H9 (cell line): ENCODE measurements around the gene CASP5. TPM values are rescaled to one million over a fixed set of nuclear protein-coding genes. Genes with fewer than 3 reads are reported as not detected.

Experiments used
- DNase-seq: peaks from one replicate; pipeline ENCODE4 v3.0.0-alpha.2; 2017
- H2AFZ ChIP-seq: one replicate; pipeline ENCODE4 v1.6.1; 2013; ENCODE audit warnings: mild to moderate bottlenecking, low read length, control low read depth, moderate library complexity
- H2AK5ac ChIP-seq: 2 replicates; pipeline ENCODE4 v1.6.1; 2013; ENCODE audit warnings: low read length, control low read depth, mixed read lengths; ENCODE audit not compliant: insufficient read length
- H2BK120ac ChIP-seq: one replicate; pipeline ENCODE4 v1.6.1; 2013; ENCODE audit warnings: low read depth, mild to moderate bottlenecking, low read length, control low read depth, inconsistent platforms; ENCODE audit not compliant: poor library complexity, severe bottlenecking
- H2BK12ac ChIP-seq: 2 replicates; pipeline ENCODE4 v1.6.1; 2013; ENCODE audit warnings: low read length, control low read depth, mixed read lengths, low read depth; ENCODE audit not compliant: insufficient read length
- H2BK15ac ChIP-seq: 2 replicates; pipeline ENCODE4 v1.6.1; 2013; ENCODE audit warnings: low read depth, low read length, control low read depth
- H2BK20ac ChIP-seq: one replicate; pipeline ENCODE4 v1.6.1; 2013; ENCODE audit warnings: low read depth, mild to moderate bottlenecking, low read length, control low read depth, inconsistent platforms; ENCODE audit not compliant: poor library complexity, severe bottlenecking
- H2BK5ac ChIP-seq: 2 replicates; pipeline ENCODE4 v1.6.1; 2013; ENCODE audit warnings: low read length, control low read depth, mixed read lengths; ENCODE audit not compliant: insufficient read length
- H3K14ac ChIP-seq: 2 replicates; pipeline ENCODE4 v1.6.1; 2013; ENCODE audit warnings: low read length, control low read depth; ENCODE audit not compliant: insufficient read depth
- H3K18ac ChIP-seq: 2 replicates; pipeline ENCODE4 v1.6.1; 2013; ENCODE audit warnings: low read depth, mild to moderate bottlenecking, mixed read lengths, low read length, control low read depth; ENCODE audit not compliant: insufficient read length
- H3K23ac ChIP-seq: 2 replicates; pipeline ENCODE4 v1.6.1; 2013; ENCODE audit warnings: low read length, control low read depth, mixed read lengths, low read depth; ENCODE audit not compliant: insufficient read length
- H3K23me2 ChIP-seq: 2 replicates; pipeline ENCODE4 v1.6.1; 2013; ENCODE audit warnings: low read depth, mild to moderate bottlenecking, mixed read lengths, low read length, control low read depth; ENCODE audit not compliant: insufficient read length, poor library complexity, severe bottlenecking
- H3K27ac ChIP-seq: 2 replicates; pipeline ENCODE4 v1.5.1; 2013; ENCODE audit warnings: low read length, control low read depth, mixed read lengths, low read depth; ENCODE audit not compliant: insufficient read length
- H3K27me3 ChIP-seq: 2 replicates; pipeline ENCODE4 v1.6.1; 2013; ENCODE audit warnings: low read length, control low read depth, inconsistent platforms; ENCODE audit not compliant: insufficient read depth
- H3K4ac ChIP-seq: 2 replicates; pipeline ENCODE4 v1.6.1; 2013; ENCODE audit warnings: low read depth, mild to moderate bottlenecking, control low read depth, inconsistent platforms, low read length, moderate library complexity
- H3K4me1 ChIP-seq: 2 replicates; pipeline ENCODE4 v1.6.1; 2013; ENCODE audit warnings: low read length, control low read depth, inconsistent platforms; ENCODE audit not compliant: insufficient read depth
- H3K4me2 ChIP-seq: 2 replicates; pipeline ENCODE4 v1.6.1; 2013; ENCODE audit warnings: low read length, control low read depth, mixed read lengths; ENCODE audit not compliant: insufficient read length, insufficient read depth
- H3K56ac ChIP-seq: 2 replicates; pipeline ENCODE4 v1.6.1; 2013; ENCODE audit warnings: low read depth, mild to moderate bottlenecking, mixed read lengths, low read length, control low read depth; ENCODE audit not compliant: insufficient read length
- H3K79me1 ChIP-seq: 2 replicates; pipeline ENCODE4 v1.6.1; 2013; ENCODE audit warnings: low read depth, mild to moderate bottlenecking, moderate library complexity, low read length, control low read depth, inconsistent platforms; ENCODE audit not compliant: insufficient read depth, poor library complexity, severe bottlenecking
- H3K79me2 ChIP-seq: 2 replicates; pipeline ENCODE4 v1.6.1; 2013; ENCODE audit warnings: low read length, control low read depth, inconsistent platforms; ENCODE audit not compliant: insufficient read depth
- H3K9ac ChIP-seq: 2 replicates; pipeline ENCODE4 v1.6.1; 2013; ENCODE audit warnings: low read length, control low read depth, mixed read lengths; ENCODE audit not compliant: insufficient read length; ENCODE audit errors: extremely low read depth
- H3K9me3 ChIP-seq: one replicate; pipeline ENCODE4 v1.6.1; 2013; ENCODE audit warnings: low read depth, low read length, inconsistent platforms; ENCODE audit not compliant: control insufficient read depth
- H3T11ph ChIP-seq: one replicate; pipeline ENCODE4 v1.6.1; 2013; ENCODE audit warnings: mild to moderate bottlenecking, low read length, control low read depth, inconsistent platforms
- H4K20me1 ChIP-seq: one replicate; pipeline ENCODE4 v1.6.1; 2013; ENCODE audit not compliant: control insufficient read depth, insufficient read length, insufficient read depth
- H4K5ac ChIP-seq: 2 replicates; pipeline ENCODE4 v1.6.1; 2013; ENCODE audit warnings: low read depth, mild to moderate bottlenecking, mixed read lengths, low read length, control low read depth; ENCODE audit not compliant: insufficient read length
- H4K8ac ChIP-seq: replicated peaks from 2 replicates; pipeline ENCODE4 v1.6.1; 2013; ENCODE audit warnings: low read length, control low read depth, mixed read lengths, low read depth; ENCODE audit not compliant: insufficient read length
- H4K91ac ChIP-seq: 2 replicates; pipeline ENCODE4 v1.6.1; 2013; ENCODE audit warnings: low read depth, mild to moderate bottlenecking, moderate library complexity, mixed read lengths, low read length, control low read depth; ENCODE audit not compliant: insufficient read length
- H3K27ac Mint-ChIP-seq, 3 experiments: 2 replicates in 2 of 3; 3 replicates in 1 of 3; pipeline ENCODE4 v1.8.0; 2020 to 2021; ENCODE audit warnings: mixed read lengths in 3 of 3, mild to moderate bottlenecking in 1 of 3, moderate library complexity in 1 of 3
- H3K27me3 Mint-ChIP-seq: 2 replicates; pipeline ENCODE4 v1.8.0; 2021; ENCODE audit warnings: low read depth, mild to moderate bottlenecking, moderate library complexity, mixed read lengths
- H3K36me3 Mint-ChIP-seq, 3 experiments: 2 replicates in 2 of 3; 3 replicates in 1 of 3; pipeline ENCODE4 v1.8.0; 2020 to 2021; ENCODE audit warnings: low read depth in 3 of 3, mixed read lengths in 3 of 3; ENCODE audit not compliant: insufficient read depth in 1 of 3
- H3K4me1 Mint-ChIP-seq, 2 experiments: 2 replicates each; pipeline ENCODE4 v1.8.0; 2020; ENCODE audit warnings: mixed read lengths in 2 of 2
- H3K4me3 Mint-ChIP-seq, 2 experiments: 2 replicates in 1 of 2; 3 replicates in 1 of 2; pipeline ENCODE4 v1.8.0; 2020 to 2021; ENCODE audit warnings: mild to moderate bottlenecking in 2 of 2, mixed read lengths in 2 of 2, moderate library complexity in 1 of 2
- H3K9me3 Mint-ChIP-seq, 2 experiments: 2 replicates in 1 of 2; 3 replicates in 1 of 2; pipeline ENCODE4 v1.8.0; 2020; ENCODE audit warnings: mild to moderate bottlenecking in 2 of 2, mixed read lengths in 2 of 2, moderate library complexity in 1 of 2
- CTCF ChIP-seq: fragments of 200-600 bp; sonication (generic); conservative IDR thresholded peaks from 3 replicates; pipeline ENCODE4 v1.8.0; 2021; ENCODE audit warnings: antibody characterized with exemption, mild to moderate bottlenecking
- WGBS: extraction: QIAGEN DNeasy Blood & Tissue Kit; methylation state at CpG from one replicate; pipeline ENCODE4 v1.1.7; 2013; ENCODE audit warnings: missing lambda C conversion rate, low lambda C conversion rate, mixed read lengths; ENCODE audit not compliant: insufficient read length; ENCODE audit errors: extremely low coverage; 5-methylcytosine and 5-hydroxymethylcytosine counted together
- total RNA-seq: library from RNA; stranded (reverse); gene quantifications from 2 replicates; pipeline ENCODE4 v1.2.1, GENCODE V29; 2021

CASP5 gene
- total RNA-seq, 1 experiment from 2014 or later = not detected

DNA sequence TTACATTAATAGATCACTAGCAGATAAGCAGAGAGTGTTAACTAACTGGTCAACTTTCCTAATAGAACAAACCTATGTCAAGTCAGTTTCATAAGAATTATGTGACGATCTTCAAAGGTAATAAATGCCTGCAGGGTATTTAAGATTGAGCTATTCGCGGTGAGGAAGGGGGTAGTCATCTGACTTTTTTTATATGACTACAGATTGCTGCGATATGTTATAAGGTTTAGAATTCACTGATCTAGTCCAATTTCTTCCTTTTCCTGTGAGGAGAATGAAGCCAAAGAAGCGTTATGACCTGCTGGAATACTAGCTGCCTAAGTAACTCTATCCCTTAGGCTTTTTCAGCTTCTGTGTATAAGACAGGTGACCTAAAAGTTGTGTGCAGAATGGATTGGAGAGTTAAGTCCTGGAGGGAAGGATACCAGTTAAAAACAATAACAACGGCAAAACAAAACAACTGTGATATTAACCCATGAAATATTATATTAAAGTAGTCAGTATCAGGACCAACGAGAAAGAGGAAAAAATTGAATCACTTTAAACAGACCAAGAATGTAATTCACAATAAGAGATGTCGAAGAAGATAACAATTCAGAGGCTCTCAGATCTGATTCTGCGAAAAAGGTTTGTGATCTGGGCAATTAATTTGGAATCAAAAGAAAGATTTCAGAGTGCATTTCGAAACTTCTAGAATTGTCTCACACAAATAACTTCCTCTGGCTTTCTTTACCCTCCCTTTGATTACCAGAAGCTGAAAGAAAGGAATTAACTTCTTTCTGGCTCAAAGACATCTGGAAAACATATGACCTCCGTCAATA is 55.2 kb downstream of the CASP5 start:
- Histone ChIP-seq H2BK20ac (no peak overlapping the region), H3K14ac (no peak overlapping the region), H3K23me2 (no peaks in the 10 kb centered on the region), H2AFZ (no peak overlapping the region), H3K4ac (no peak overlapping the region), H2BK12ac (no peak overlapping the region), H2BK15ac (no peak overlapping the region), H3T11ph (no peak overlapping the region), H3K9ac (no peak overlapping the region), H2BK5ac (no peak overlapping the region), H2BK120ac (no peak overlapping the region), H3K4me2 (no peak overlapping the region), H3K79me1 (no peaks in the 10 kb centered on the region), H4K91ac (no peak overlapping the region), H3K27me3 (no peaks in the 10 kb centered on the region), H2AK5ac (no peak overlapping the region), H3K23ac (no peak overlapping the region), H4K20me1 (no peaks in the 10 kb centered on the region), H3K4me1 (no peaks in the 10 kb centered on the region), H4K5ac (no peak overlapping the region), H3K9me3 (no peaks in the 10 kb centered on the region), H3K18ac (no peak overlapping the region), H3K56ac (no peak overlapping the region), H4K8ac (no peak overlapping the region), H3K79me2 (no peaks in the 10 kb centered on the region), H3K27ac (no peak overlapping the region)
- Mint-ChIP-seq H3K9me3 (peaks cover 20 to 41% of the 10 kb centered on the region in 2 experiments), H3K4me1 (peaks cover 11 to 14% of the 10 kb centered on the region in 2 experiments), H3K27ac (no peak overlapping the region), H3K27me3 (no peaks in the 10 kb centered on the region), H3K4me3 (no peak overlapping the region), H3K36me3 (peaks cover 10 to 42% (median 18%) of the 10 kb centered on the region in 3 experiments)
- TF ChIP-seq CTCF = no peak
- no peak for DNase-seq
- WGBS = no CpG with 5 or more reads among the region's 11 CpGs
